ENCODE measurements around the gene SMARCC2. TPM values are rescaled to one million over a fixed set of nuclear protein-coding genes. Genes with fewer than 3 reads are reported as not detected.
A peak's percentile ranks its signal among the peaks of the same experiment; 100 is the strongest.

The SMARCC2 gene
- total and polyA plus RNA-seq, 2 of the 13 experiments (the other 11 are each of a cell fraction or from before 2014, with no cell fraction given): 21.3 to 24.1 TPM

- peak within 1 kb of the TSS; percentile 62 to 86 (median 78) for H3K4me3 ChIP-seq (replicated peaks in 1 of 3; ENCODE audit: insufficient read depth in 1 of 3, low read depth in 2 of 3, low read length in 3 of 3)
- CTCF ChIA-PET (ENCODE audit: low intra/inter-chr PET ratio, low total read pairs): interaction anchor here (1.3 to 1.4 kb wide), 2 partner anchors 28 to 37 kb away, joined by 3 to 6 read pairs; partner anchors contain the start of genes ANKRD52 and COQ10A
- H3K27ac ChIP-seq (ENCODE audit: extremely low read length, insufficient read depth, low read length): peak within 1 kb of the TSS; percentile 99
- WGBS (ENCODE audit: low lambda C conversion rate): 10% methylated on average over 4 of the region's 4 CpGs
- POLR2A ChIA-PET: interaction anchor here (0.8 to 5.8 kb wide), 8 partner anchors 9 to 149 kb away, joined by 3 to 96 read pairs (median 6); partner anchors contain the start of genes CNPY2, COQ10A, ESYT1 and PAN2
- H3K79me2 ChIP-seq (ENCODE audit: insufficient read depth, low read length): peaks cover 24% of the 10 kb centered on the region
- H3K4me2 ChIP-seq (ENCODE audit: low read depth, low read length): peak within 1 kb of the TSS; percentile 94
- in situ Hi-C loops (cut with HindIII; ENCODE audit: extremely low pct_ligation_motif_present, low pct_unique_long_range_greater_than_20kb): no loop called here
- peak within 1 kb of the TSS; percentile 87 for H3K9ac ChIP-seq (ENCODE audit: insufficient read depth, low read depth, low read length)
- FAIRE-seq (no peak), DNase-seq (ENCODE audit: low spot score) (no peak), ATAC-seq (peak; percentile 17)
- BruUV-seq (replicated peaks): TSS peak; percentile 95
- no peaks in the 10 kb centered on the region for H4K20me1 ChIP-seq (ENCODE audit: insufficient read depth, low read length)
- no peaks in the 10 kb centered on the region for H3K9me3 ChIP-seq (ENCODE audit: low read length)
- no peaks in the 10 kb centered on the region for H3K27me3 ChIP-seq (ENCODE audit: control insufficient read depth in 1 of 2, insufficient read depth in 2 of 2, low read length in 2 of 2)
- H3K4me1 ChIP-seq (ENCODE audit: insufficient read depth, low read length): peaks cover 43% of the 10 kb centered on the region
- intact Hi-C loops (cut with micrococcal nuclease; ENCODE audit: unreplicated experiment): no loop called here
- no peaks in the 10 kb centered on the region; a peak in 2 of 5 replicates for H3K36me3 ChIP-seq (replicated peaks in 1 of 2; ENCODE audit: control insufficient read depth in 1 of 2, insufficient read depth in 2 of 2, low read length in 2 of 2)
- peak within 1 kb of the TSS; percentile 2 for H2AFZ ChIP-seq (ENCODE audit: low read length)
- TF ChIP-seq RBM39 (IDR thresholded peaks at IDR 0.05; ENCODE audit: low read depth, low read length, poor library complexity, severe bottlenecking) (no peak), ZNF430 (CRISPR knock-in tag; IDR thresholded peaks at IDR 0.05) (0 out of 2 replicates have a peak, but pooled peaks have one; percentile 20), KDM2A (CRISPR knock-in tag; IDR thresholded peaks at IDR 0.05; ENCODE audit: borderline replicate concordance, low read depth) (0 out of 2 replicates have a peak, but pooled peaks have one; percentile 2), PCBP2 (optimal IDR thresholded peaks at IDR 0.05; ENCODE audit: low read depth, low read length, poor library complexity, severe bottlenecking) (peak; percentile 20), NR2F6 (IDR thresholded peaks at IDR 0.05) (0 out of 2 replicates have a peak, but pooled peaks have one; percentile 3), NR2F6 (CRISPR knock-in tag; IDR thresholded peaks at IDR 0.05) (no peak), BATF2 (CRISPR knock-in tag; IDR thresholded peaks at IDR 0.05) (peak; percentile 21; the same call in 1 of the 2 replicates), NFE2L1 (CRISPR knock-in tag; IDR thresholded peaks at IDR 0.05; ENCODE audit: borderline replicate concordance) (no peak), MEIS1 (CRISPR knock-in tag; IDR thresholded peaks at IDR 0.05; ENCODE audit: borderline replicate concordance) (0 out of 2 replicates have a peak, but pooled peaks have one; percentile 45), YEATS2 (CRISPR knock-in tag; IDR thresholded peaks at IDR 0.05; ENCODE audit: borderline replicate concordance) (no peak), HOXA7 (CRISPR knock-in tag; IDR thresholded peaks at IDR 0.05) (no peak), RFX3 (CRISPR knock-in tag; IDR thresholded peaks at IDR 0.05) (no peak), ARID2 (CRISPR knock-in tag; IDR thresholded peaks at IDR 0.05; ENCODE audit: borderline replicate concordance) (0 out of 2 replicates have a peak, but pooled peaks have one; percentile 13), GLI4 (CRISPR knock-in tag; IDR thresholded peaks at IDR 0.05; ENCODE audit: borderline replicate concordance) (peak; percentile 47; the same call in 1 of the 2 replicates), CBFB (CRISPR knock-in tag; IDR thresholded peaks at IDR 0.05) (no peak), ZNF567 (CRISPR knock-in tag; IDR thresholded peaks at IDR 0.05; ENCODE audit: borderline replicate concordance) (0 out of 2 replicates have a peak, but pooled peaks have one; percentile 36), ZNF563 (CRISPR knock-in tag; IDR thresholded peaks at IDR 0.05) (no peak), ISX (CRISPR knock-in tag; conservative IDR thresholded peaks at IDR 0.05) (no peak), ZNF547 (CRISPR knock-in tag; IDR thresholded peaks at IDR 0.05) (0 out of 2 replicates have a peak, but pooled peaks have one; percentile 41), SOX6 (IDR thresholded peaks at IDR 0.05) (no peak), SOX6 (CRISPR knock-in tag; IDR thresholded peaks at IDR 0.05) (0 out of 2 replicates have a peak, but pooled peaks have one; percentile 4), ZNF3 (CRISPR knock-in tag; IDR thresholded peaks at IDR 0.05) (no peak), ZNF333 (CRISPR knock-in tag; IDR thresholded peaks at IDR 0.05; ENCODE audit: borderline replicate concordance) (no peak)
- TF ChIP-seq, protein P1, sequence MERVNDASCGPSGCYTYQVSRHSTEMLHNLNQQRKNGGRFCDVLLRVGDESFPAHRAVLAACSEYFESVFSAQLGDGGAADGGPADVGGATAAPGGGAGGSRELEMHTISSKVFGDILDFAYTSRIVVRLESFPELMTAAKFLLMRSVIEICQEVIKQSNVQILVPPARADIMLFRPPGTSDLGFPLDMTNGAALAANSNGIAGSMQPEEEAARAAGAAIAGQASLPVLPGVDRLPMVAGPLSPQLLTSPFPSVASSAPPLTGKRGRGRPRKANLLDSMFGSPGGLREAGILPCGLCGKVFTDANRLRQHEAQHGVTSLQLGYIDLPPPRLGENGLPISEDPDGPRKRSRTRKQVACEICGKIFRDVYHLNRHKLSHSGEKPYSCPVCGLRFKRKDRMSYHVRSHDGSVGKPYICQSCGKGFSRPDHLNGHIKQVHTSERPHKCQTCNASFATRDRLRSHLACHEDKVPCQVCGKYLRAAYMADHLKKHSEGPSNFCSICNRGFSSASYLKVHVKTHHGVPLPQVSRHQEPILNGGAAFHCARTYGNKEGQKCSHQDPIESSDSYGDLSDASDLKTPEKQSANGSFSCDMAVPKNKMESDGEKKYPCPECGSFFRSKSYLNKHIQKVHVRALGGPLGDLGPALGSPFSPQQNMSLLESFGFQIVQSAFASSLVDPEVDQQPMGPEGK (CRISPR knock-in tag; IDR thresholded peaks at IDR 0.05): 0 out of 2 replicates have a peak, but pooled peaks have one; percentile 20
These were observed 40.7 kb upstream of the SMARCC2 start, which contains the start of gene SLC39A5 for GRCh38 chr12:56229916-56230431. TSS of gene SLC39A5 (plus strand) at chr12:56230051. CDS start at chr12:56231275, 1,224 bp downstream.
